Loucy (cell line): ENCODE measurements around the gene TAS2R60.

Experiments used
- H2AFZ ChIP-seq: fragments of 200-600 bp; sonication (generic); 2 replicates; pipeline ENCODE4 v1.6.0; 2016; ENCODE audit warnings: antibody characterized with exemption, mild to moderate bottlenecking, low read length, moderate library complexity
- H3F3A ChIP-seq: fragments of 200-600 bp; 2 replicates; pipeline ENCODE4 v1.6.0; 2016; ENCODE audit warnings: antibody characterized with exemption, low read depth, mild to moderate bottlenecking
- H3K27me3 ChIP-seq: fragments of 200-600 bp; sonication (generic); 2 replicates; pipeline ENCODE4 v1.6.1; 2014; ENCODE audit warnings: low read length, mild to moderate bottlenecking; ENCODE audit not compliant: insufficient read depth, poor library complexity, severe bottlenecking
- H3K36me3 ChIP-seq: fragments of 200-600 bp; sonication (generic); 2 replicates; pipeline ENCODE4 v1.6.1; 2016; ENCODE audit warnings: low read length; ENCODE audit not compliant: insufficient read depth
- H3K4me1 ChIP-seq: fragments of 200-600 bp; sonication (generic); 2 replicates; pipeline ENCODE4 v1.5.1; 2014; ENCODE audit warnings: low read length, mild to moderate bottlenecking; ENCODE audit not compliant: insufficient read depth, poor library complexity, severe bottlenecking
- H3K4me2 ChIP-seq: fragments of 200-600 bp; sonication (generic); 2 replicates; pipeline ENCODE4 v1.6.0; 2014; ENCODE audit warnings: antibody characterized with exemption, low read length, low read depth, mild to moderate bottlenecking; ENCODE audit not compliant: poor library complexity, severe bottlenecking
- H3K4me3 ChIP-seq: fragments of 200-600 bp; sonication (generic); 2 replicates; pipeline ENCODE4 v1.5.1; 2014; ENCODE audit warnings: low read length, mild to moderate bottlenecking, mixed read lengths; ENCODE audit not compliant: poor library complexity, severe bottlenecking
- H3K79me2 ChIP-seq: fragments of 200-600 bp; sonication (generic); 2 replicates; pipeline ENCODE4 v1.6.1; 2014; ENCODE audit warnings: low read length; ENCODE audit not compliant: insufficient read depth
- H3K9ac ChIP-seq: fragments of 200-600 bp; sonication (generic); 2 replicates; pipeline ENCODE4 v1.6.0; 2014; ENCODE audit warnings: mild to moderate bottlenecking, low read depth, low read length, moderate library complexity; ENCODE audit not compliant: poor library complexity, severe bottlenecking
- H3K9me2 ChIP-seq: fragments of 200-600 bp; sonication (generic); replicated peaks from 2 replicates; pipeline ENCODE4 v1.6.1; 2016; ENCODE audit warnings: low read depth, low read length, mixed read lengths
- H3K9me3 ChIP-seq: fragments of 200-600 bp; sonication (generic); 2 replicates; pipeline ENCODE4 v1.6.1; 2014; ENCODE audit warnings: mild to moderate bottlenecking, antibody characterized with exemption, low read length, low read depth; ENCODE audit not compliant: insufficient read depth
- H4K20me1 ChIP-seq: fragments of 200-600 bp; sonication (generic); 2 replicates; pipeline ENCODE4 v1.6.0; 2014; ENCODE audit warnings: antibody characterized with exemption, low read length, mild to moderate bottlenecking; ENCODE audit not compliant: insufficient read depth, poor library complexity, severe bottlenecking
- CTCF ChIP-seq: fragments of 200-600 bp; sonication (generic); conservative IDR thresholded peaks from 2 replicates; pipeline ENCODE4 v1.5.1; 2014; ENCODE audit warnings: mild to moderate bottlenecking, antibody characterized with exemption, low read length
- EZH2phosphoT487 ChIP-seq: fragments of 200-600 bp; IDR thresholded peaks from 2 replicates; pipeline ENCODE4 v1.6.1; 2018; ENCODE audit warnings: antibody characterized with exemption, mild to moderate bottlenecking, moderate library complexity, borderline replicate concordance

Gene TAS2R60

GRCh38 chr7:143479055-143479766 lies 36.0 kb downstream of the TAS2R60 start:
- H3K4me1 ChIP-seq: peaks cover 8% of the 10 kb centered on the region
- no peak overlapping the region for H3K9ac ChIP-seq
- no peaks in the 10 kb centered on the region for H3K79me2 ChIP-seq
- no peaks in the 10 kb centered on the region for H3F3A ChIP-seq
- TF ChIP-seq CTCF: no peak
- TF ChIP-seq EZH2phosphoT487: no peak
- H3K9me3 ChIP-seq: no peaks in the 10 kb centered on the region
- no peak overlapping the region for H2AFZ ChIP-seq
- no peaks in the 10 kb centered on the region for H4K20me1 ChIP-seq
- H3K9me2 ChIP-seq: no peaks in the 10 kb centered on the region
- H3K27me3 ChIP-seq: no peaks in the 10 kb centered on the region
- no peaks in the 10 kb centered on the region for H3K36me3 ChIP-seq
- no peak overlapping the region for H3K4me3 ChIP-seq
- no peak overlapping the region for H3K4me2 ChIP-seq

- Histone ChIP-seq H3K9ac (no peak overlapping the region), H3K4me2 (no peak overlapping the region), H3F3A (no peaks in the 10 kb centered on the region), H3K9me2 (no peaks in the 10 kb centered on the region), H3K79me2 (no peaks in the 10 kb centered on the region), H3K27me3 (no peaks in the 10 kb centered on the region), H4K20me1 (no peaks in the 10 kb centered on the region), H3K4me1 (peaks cover 8% of the 10 kb centered on the region), H3K36me3 (no peaks in the 10 kb centered on the region), H3K4me3 (no peak overlapping the region), H3K9me3 (no peaks in the 10 kb centered on the region), H2AFZ (no peak overlapping the region)
- no peak for TF ChIP-seq CTCF
- no peak for TF ChIP-seq EZH2phosphoT487
These were observed 37.2 kb downstream of the TAS2R60 start for GRCh38 chr7:143480501-143480900.

- no peaks in the 10 kb centered on the region for H3K27me3 ChIP-seq
- H3K4me1 ChIP-seq: peaks cover 8% of the 10 kb centered on the region
- H3K4me2 ChIP-seq: no peak overlapping the region
- no peaks in the 10 kb centered on the region for H3K9me2 ChIP-seq
- H3K36me3 ChIP-seq: no peaks in the 10 kb centered on the region
- H3F3A ChIP-seq: no peaks in the 10 kb centered on the region
- TF ChIP-seq EZH2phosphoT487: no peak
- TF ChIP-seq CTCF: no peak
- no peaks in the 10 kb centered on the region for H3K9me3 ChIP-seq
- H3K79me2 ChIP-seq: no peaks in the 10 kb centered on the region
- H3K9ac ChIP-seq: no peak overlapping the region
- no peaks in the 10 kb centered on the region for H4K20me1 ChIP-seq
- H2AFZ ChIP-seq: no peak overlapping the region
- no peak overlapping the region for H3K4me3 ChIP-seq
These were observed 40.9 kb downstream of the TAS2R60 start for GRCh38 chr7:143484119-143484518.
